SK-N-SH treated with all-trans-retinoic acid at 6 μM for 48 hours (cell line): ENCODE results near the gene SUPT3H.

ENCODE experiments used
- GLIS3 ChIP-seq: fragments of 250-450 bp; sonication (Bioruptor Pico); IDR thresholded peaks from 2 replicates; pipeline ENCODE4 v1.5.0; 2020; ENCODE audit warnings: mild to moderate bottlenecking, moderate library complexity
- ZNF8 ChIP-seq: fragments of 450-650 bp; formaldehyde crosslinking; IDR thresholded peaks from 2 replicates; pipeline ENCODE4 v1.5.0; 2020; ENCODE audit warnings: mild to moderate bottlenecking, moderate library complexity

GRCh38 chr6:44809258-44809657 is 568.5 kb downstream of the SUPT3H start:
- TF ChIP-seq GLIS3 (CRISPR knock-in tag) (no peak), ZNF8 (CRISPR knock-in tag) (no peak)
